Fibroblast of mammary gland (primary cell): ENCODE measurements around the gene SORCS2.

Source experiments
- DNase-seq: peaks from one replicate; pipeline ENCODE4 v3.0.0-alpha.2; 2010; ENCODE audit warnings: low read depth
- H3K4me3 ChIP-seq: 2 replicates; pipeline ENCODE4 v1.5.1; 2011; ENCODE audit warnings: low read depth, mild to moderate bottlenecking, low read length, moderate library complexity; ENCODE audit not compliant: control insufficient read depth
- CTCF ChIP-seq: conservative IDR thresholded peaks from 2 replicates; pipeline ENCODE4 v1.5.1; 2011; ENCODE audit warnings: low read depth, low read length, inconsistent platforms; ENCODE audit not compliant: control insufficient read depth, insufficient read depth

Gene SORCS2

GRCh38 chr4:7654550-7655445 lies 462.5 kb downstream of the SORCS2 start:
- TF ChIP-seq CTCF = no peak
- H3K4me3 ChIP-seq = no peak overlapping the region
- no peak for DNase-seq

- no peak for DNase-seq
- no peak for TF ChIP-seq CTCF
- no peak overlapping the region for H3K4me3 ChIP-seq
Measured at GRCh38 chr4:7655511-7656243, 463.3 kb downstream of the SORCS2 start.

GRCh38 chr4:7656244-7656800 lies 464.0 kb downstream of the SORCS2 start:
- TF ChIP-seq CTCF = no peak
- H3K4me3 ChIP-seq = no peak overlapping the region
- no peak for DNase-seq

- no peak for DNase-seq
- H3K4me3 ChIP-seq = no peak overlapping the region
- no peak for TF ChIP-seq CTCF
Measured at GRCh38 chr4:7657545-7658297, 465.4 kb downstream of the SORCS2 start.

- no peak overlapping the region for H3K4me3 ChIP-seq
- TF ChIP-seq CTCF = no peak
- DNase-seq = no peak
Measured at GRCh38 chr4:7658341-7659204, 466.2 kb downstream of the SORCS2 start.
